H1 (cell line): ENCODE measurements around the gene STAC. TPM values are rescaled to one million over a fixed set of nuclear protein-coding genes. Genes with fewer than 3 reads are reported as not detected.

Experiments used
- EZH2 ChIP-seq: fragments of 200-600 bp; sonication (generic); IDR thresholded peaks from 2 replicates; pipeline ENCODE4 v1.7.1; 2012; ENCODE audit warnings: low read depth, mild to moderate bottlenecking, moderate library complexity, low read length, inconsistent platforms; ENCODE audit not compliant: severe bottlenecking
- JUN ChIP-seq: IDR thresholded peaks from 2 replicates; pipeline ENCODE4 v1.6.1; 2011; ENCODE audit warnings: low read depth, mild to moderate bottlenecking, improper control_type of control experiment, low read length
- MAX ChIP-seq: IDR thresholded peaks from 2 replicates; pipeline ENCODE4 v1.6.1; 2012; ENCODE audit warnings: inconsistent platforms
- RAD21 ChIP-seq, 2 experiments: IDR thresholded peaks in 1 of 2; conservative IDR thresholded peaks in 1 of 2; 2 replicates each; pipeline ENCODE4 v1.6.1; 2011; ENCODE audit warnings: low read depth in 2 of 2, low read length in 2 of 2, improper control_type of control experiment in 1 of 2, inconsistent platforms in 1 of 2, mild to moderate bottlenecking in 1 of 2, moderate library complexity in 1 of 2
- polyA plus RNA-seq, 7 experiments: library from polyadenylated mRNA; depleted of rRNA in 3 of 7; stranded (reverse) in 5 of 7; unstranded in 2 of 7; fragments of >200 nt in 5 of 7; fragments of 200-250 nt in 2 of 7; gene quantifications; 1 replicate in 5 of 7; 2 replicates in 1 of 7; 4 replicates in 1 of 7; pipeline versions ENCODE4 v1.2.1 to v1.2.3, GENCODE V29; 2011 to 2013; ENCODE audit warnings: missing spikeins in 2 of 7, mixed read lengths in 2 of 7
- total RNA-seq: library from RNA; stranded (reverse); fragmentation: NEBNext Ultra II Directional; extraction: Animal tissue kit (Norgen Biotek cat#: 25700); gene quantifications from 2 replicates; pipeline ENCODE4 v1.2.1, GENCODE V29; 2021

STAC gene
- total and polyA plus RNA-seq, 2 of the 8 experiments (the other 6 are each of a cell fraction or from before 2014, with no cell fraction given), result 8.0 to 18.1 TPM

- TF ChIP-seq RAD21 (IDR thresholded peaks at IDR 0.05 in 1 of 2, conservative IDR thresholded peaks at IDR 0.05 in 1 of 2; ENCODE audit: low read depth in 2 of 2, low read length in 2 of 2) (no peak), EZH2 (no peak), MAX (no peak), JUN (no peak)
These were observed 95.3 kb downstream of the STAC start (continued) for GRCh38 chr3:36475558-36475957.
